ENCODE data around the gene FARS2.

DNA sequence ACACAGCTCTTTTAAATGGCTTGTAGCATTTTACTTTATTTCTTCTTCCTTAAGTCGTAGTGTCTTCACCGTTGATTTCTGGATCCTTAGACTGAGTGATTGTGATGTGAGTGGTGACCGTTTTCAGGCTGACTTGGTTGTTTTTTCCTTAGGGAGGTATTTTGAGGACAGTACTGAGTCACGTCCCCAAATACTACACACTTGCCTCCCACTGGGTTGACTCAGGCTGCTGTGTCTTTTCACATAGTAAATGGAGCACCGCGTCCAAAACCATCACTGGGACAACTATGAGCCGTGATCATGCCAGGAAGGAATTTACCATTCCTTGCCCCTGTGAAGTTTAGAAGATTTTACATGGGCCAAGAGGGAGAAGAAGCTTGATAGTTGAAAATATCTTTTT lies 174.1 kb downstream of the FARS2 start:
- TF ChIP-seq POLR2A (IDR thresholded peaks at IDR 0.05; ENCODE audit: low read length) (no peak), NR3C1 (IDR thresholded peaks at IDR 0.05) (no peak), HOXA7 (CRISPR knock-in tag; IDR thresholded peaks at IDR 0.05) (no peak), ZSCAN20 (CRISPR knock-in tag; IDR thresholded peaks at IDR 0.05) (no peak), JUN (IDR thresholded peaks at IDR 0.05) (no peak), EHMT2 (IDR thresholded peaks at IDR 0.05; ENCODE audit: low read depth) (no peak), POLR2AphosphoS2 (conservative IDR thresholded peaks at IDR 0.05; ENCODE audit: low read length) (no peak), RNF2 (IDR thresholded peaks at IDR 0.05; ENCODE audit: borderline replicate concordance, low read depth) (no peak)
- TF ChIP-seq, protein P1, sequence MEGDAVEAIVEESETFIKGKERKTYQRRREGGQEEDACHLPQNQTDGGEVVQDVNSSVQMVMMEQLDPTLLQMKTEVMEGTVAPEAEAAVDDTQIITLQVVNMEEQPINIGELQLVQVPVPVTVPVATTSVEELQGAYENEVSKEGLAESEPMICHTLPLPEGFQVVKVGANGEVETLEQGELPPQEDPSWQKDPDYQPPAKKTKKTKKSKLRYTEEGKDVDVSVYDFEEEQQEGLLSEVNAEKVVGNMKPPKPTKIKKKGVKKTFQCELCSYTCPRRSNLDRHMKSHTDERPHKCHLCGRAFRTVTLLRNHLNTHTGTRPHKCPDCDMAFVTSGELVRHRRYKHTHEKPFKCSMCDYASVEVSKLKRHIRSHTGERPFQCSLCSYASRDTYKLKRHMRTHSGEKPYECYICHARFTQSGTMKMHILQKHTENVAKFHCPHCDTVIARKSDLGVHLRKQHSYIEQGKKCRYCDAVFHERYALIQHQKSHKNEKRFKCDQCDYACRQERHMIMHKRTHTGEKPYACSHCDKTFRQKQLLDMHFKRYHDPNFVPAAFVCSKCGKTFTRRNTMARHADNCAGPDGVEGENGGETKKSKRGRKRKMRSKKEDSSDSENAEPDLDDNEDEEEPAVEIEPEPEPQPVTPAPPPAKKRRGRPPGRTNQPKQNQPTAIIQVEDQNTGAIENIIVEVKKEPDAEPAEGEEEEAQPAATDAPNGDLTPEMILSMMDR (IDR thresholded peaks at IDR 0.05) = no peak
- TF ChIP-seq, protein P2, sequence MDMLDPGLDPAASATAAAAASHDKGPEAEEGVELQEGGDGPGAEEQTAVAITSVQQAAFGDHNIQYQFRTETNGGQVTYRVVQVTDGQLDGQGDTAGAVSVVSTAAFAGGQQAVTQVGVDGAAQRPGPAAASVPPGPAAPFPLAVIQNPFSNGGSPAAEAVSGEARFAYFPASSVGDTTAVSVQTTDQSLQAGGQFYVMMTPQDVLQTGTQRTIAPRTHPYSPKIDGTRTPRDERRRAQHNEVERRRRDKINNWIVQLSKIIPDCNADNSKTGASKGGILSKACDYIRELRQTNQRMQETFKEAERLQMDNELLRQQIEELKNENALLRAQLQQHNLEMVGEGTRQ (IDR thresholded peaks at IDR 0.05) = no peak
- TF ChIP-seq, protein P3, sequence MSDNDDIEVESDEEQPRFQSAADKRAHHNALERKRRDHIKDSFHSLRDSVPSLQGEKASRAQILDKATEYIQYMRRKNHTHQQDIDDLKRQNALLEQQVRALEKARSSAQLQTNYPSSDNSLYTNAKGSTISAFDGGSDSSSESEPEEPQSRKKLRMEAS (IDR thresholded peaks at IDR 0.05) = no peak
- TF ChIP-seq, protein P4, sequence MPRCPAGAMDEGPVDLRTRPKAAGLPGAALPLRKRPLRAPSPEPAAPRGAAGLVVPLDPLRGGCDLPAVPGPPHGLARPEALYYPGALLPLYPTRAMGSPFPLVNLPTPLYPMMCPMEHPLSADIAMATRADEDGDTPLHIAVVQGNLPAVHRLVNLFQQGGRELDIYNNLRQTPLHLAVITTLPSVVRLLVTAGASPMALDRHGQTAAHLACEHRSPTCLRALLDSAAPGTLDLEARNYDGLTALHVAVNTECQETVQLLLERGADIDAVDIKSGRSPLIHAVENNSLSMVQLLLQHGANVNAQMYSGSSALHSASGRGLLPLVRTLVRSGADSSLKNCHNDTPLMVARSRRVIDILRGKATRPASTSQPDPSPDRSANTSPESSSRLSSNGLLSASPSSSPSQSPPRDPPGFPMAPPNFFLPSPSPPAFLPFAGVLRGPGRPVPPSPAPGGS (IDR thresholded peaks at IDR 0.05) = no peak

Data from A549 (cell line).